Nephron progenitor cell (in vitro differentiated cells): ENCODE results near the gene TAMALIN.

Experiments used
- DNase-seq: peaks from one replicate; pipeline ENCODE4 v3.0.0; 2021
- H3K27ac Mint-ChIP-seq: 2 replicates; pipeline ENCODE4 v1.8.0; 2021; ENCODE audit warnings: mild to moderate bottlenecking, moderate library complexity, mixed read lengths
- H3K27me3 Mint-ChIP-seq: 2 replicates; pipeline ENCODE4 v1.8.0; 2021; ENCODE audit warnings: mild to moderate bottlenecking, low read depth, mixed read lengths; ENCODE audit not compliant: poor library complexity
- H3K36me3 Mint-ChIP-seq: 2 replicates; pipeline ENCODE4 v1.8.0; 2021; ENCODE audit warnings: low read depth, mixed read lengths
- H3K4me1 Mint-ChIP-seq: 2 replicates; pipeline ENCODE4 v1.8.0; 2021; ENCODE audit warnings: mixed read lengths
- H3K4me3 Mint-ChIP-seq: 2 replicates; pipeline ENCODE4 v1.8.0; 2021; ENCODE audit warnings: mild to moderate bottlenecking, moderate library complexity, mixed read lengths
- H3K9me3 Mint-ChIP-seq: 2 replicates; pipeline ENCODE4 v1.8.0; 2021; ENCODE audit warnings: mild to moderate bottlenecking, moderate library complexity, mixed read lengths
- CTCF ChIP-seq: fragments of 200-600 bp; sonication (generic); IDR thresholded peaks from 2 replicates; pipeline ENCODE4 v1.5.0; 2021; ENCODE audit warnings: antibody characterized with exemption

The TAMALIN gene

GRCh38 chr12:51985154-51985835, 21.5 kb upstream of the TAMALIN start:
- Mint-ChIP-seq H3K36me3 (peaks cover 66% of the 10 kb centered on the region), H3K27ac (no peak overlapping the region), H3K4me1 (peaks cover 9% of the 10 kb centered on the region), H3K9me3 (no peaks in the 10 kb centered on the region), H3K27me3 (no peaks in the 10 kb centered on the region), H3K4me3 (no peak overlapping the region)
- no peak for DNase-seq
- no peak for TF ChIP-seq CTCF

- H3K4me1 Mint-ChIP-seq = peaks cover 5% of the 10 kb centered on the region
- DNase-seq = no peak
- H3K9me3 Mint-ChIP-seq = no peaks in the 10 kb centered on the region
- H3K4me3 Mint-ChIP-seq = no peak overlapping the region
- H3K27me3 Mint-ChIP-seq = no peaks in the 10 kb centered on the region
- H3K27ac Mint-ChIP-seq = peak overlapping the region; percentile 40
- no peak for TF ChIP-seq CTCF
- H3K36me3 Mint-ChIP-seq = peaks cover 65% of the 10 kb centered on the region
Measured at GRCh38 chr12:51986834-51987233, 19.9 kb upstream of the TAMALIN start.

- no peak for DNase-seq
- H3K9me3 Mint-ChIP-seq = no peaks in the 10 kb centered on the region
- H3K36me3 Mint-ChIP-seq = peaks cover 38% of the 10 kb centered on the region
- H3K27me3 Mint-ChIP-seq = no peaks in the 10 kb centered on the region
- no peak overlapping the region for H3K27ac Mint-ChIP-seq
- H3K4me1 Mint-ChIP-seq = peaks cover 4% of the 10 kb centered on the region
- H3K4me3 Mint-ChIP-seq = no peak overlapping the region
- TF ChIP-seq CTCF = no peak
Measured at GRCh38 chr12:51992246-51992645, 14.5 kb upstream of the TAMALIN start.

GRCh38 chr12:51994539-51994820, 12.3 kb upstream of the TAMALIN start:
- no peak for TF ChIP-seq CTCF
- Mint-ChIP-seq H3K9me3 (no peaks in the 10 kb centered on the region), H3K4me3 (no peak overlapping the region), H3K27me3 (no peaks in the 10 kb centered on the region), H3K36me3 (peaks cover 44% of the 10 kb centered on the region), H3K4me1 (peaks cover 4% of the 10 kb centered on the region), H3K27ac (no peak overlapping the region)
- no peak for DNase-seq

GRCh38 chr12:51994959-51995358, 11.8 kb upstream of the TAMALIN start:
- H3K4me1 Mint-ChIP-seq = peaks cover 4% of the 10 kb centered on the region

More at GRCh38 chr12:51994959-51995358, 11.8 kb upstream of the TAMALIN start:
- Mint-ChIP-seq H3K36me3 (peaks cover 48% of the 10 kb centered on the region), H3K27me3 (no peaks in the 10 kb centered on the region), H3K9me3 (no peaks in the 10 kb centered on the region), H3K27ac (no peak overlapping the region), H3K4me3 (no peak overlapping the region)
- no peak for TF ChIP-seq CTCF
- no peak for DNase-seq
